ENCODE measurements around the gene IRF2BP1.

IRF2BP1 gene

GRCh38 chr19:45860359-45861259 is 25.3 kb downstream of the IRF2BP1 start:
- no peak for DNase-seq

GRCh38 chr19:45854167-45854778 is 31.7 kb downstream of the IRF2BP1 start:
- no peak for DNase-seq

GRCh38 chr19:45852983-45853382 is 33.0 kb downstream of the IRF2BP1 start:
- DNase-seq, result peak; percentile 33

GRCh38 chr19:45852145-45852750 is 33.7 kb downstream of the IRF2BP1 start:
- no peak for DNase-seq

GRCh38 chr19:45848922-45849321 is 37.0 kb downstream of the IRF2BP1 start:
- DNase-seq, result no peak

- DNase-seq, result no peak
Measured at GRCh38 chr19:45847663-45848062, 38.3 kb downstream of the IRF2BP1 start.

GRCh38 chr19:45842198-45842597 is 43.7 kb downstream of the IRF2BP1 start:
- DNase-seq, result no peak

- no peak for DNase-seq
Measured at GRCh38 chr19:45834970-45835369, 51.0 kb downstream of the IRF2BP1 start.
